ENCODE data around the gene PSMD6. TPM values are rescaled to one million over a fixed set of nuclear protein-coding genes. Genes with fewer than 3 reads are reported as not detected.

The PSMD6 gene
- total and polyA plus RNA-seq, 10 donors, result 49.0 to 75.8 (median 59.6) TPM

DNA sequence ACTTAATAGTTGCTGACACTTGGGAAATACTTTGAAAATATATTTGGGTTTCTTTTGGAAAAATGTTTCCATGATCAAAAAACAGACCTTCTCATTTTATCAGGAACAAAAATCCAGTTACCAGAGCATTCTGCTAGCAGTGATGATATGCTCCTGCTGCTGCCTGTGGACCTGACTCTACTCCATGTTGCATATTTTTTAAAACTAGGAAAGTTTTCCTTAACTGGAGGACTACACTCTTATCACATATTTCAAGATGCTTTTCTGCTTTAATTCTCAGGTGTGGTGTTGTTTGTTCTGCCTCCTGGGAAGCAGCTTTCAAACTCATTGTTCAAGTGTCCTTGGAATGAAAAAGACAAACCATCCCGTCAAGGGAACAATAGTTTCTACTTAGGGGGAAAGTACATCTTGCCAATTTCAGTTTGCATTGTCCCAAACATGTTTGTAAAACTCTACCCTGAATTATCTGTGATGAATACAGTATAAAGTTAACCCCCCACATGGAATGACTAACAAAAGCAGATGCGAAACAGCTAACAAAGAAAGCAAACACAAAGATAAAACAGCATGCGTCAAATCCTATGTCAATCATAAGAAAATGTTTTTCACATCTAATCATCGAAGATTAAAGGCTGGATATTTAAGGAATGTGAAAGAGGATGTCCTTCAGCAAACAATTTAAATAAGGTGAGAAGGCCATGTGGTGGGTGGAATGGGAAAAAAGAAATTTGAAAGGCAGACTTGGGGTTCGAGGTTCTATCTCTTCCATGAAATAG is 40.1 kb upstream of the PSMD6 start:
- Histone ChIP-seq H3K27me3 (replicated peaks in 1 of 7) (no peaks in the 10 kb centered on the region), H3K4me1 (no peaks in the 10 kb centered on the region), H3K36me3 (no peaks in the 10 kb centered on the region), H3K27ac (no peak overlapping the region), H3K9me3 (no peaks in the 10 kb centered on the region), H3K4me3 (no peak overlapping the region)
- intact Hi-C loops (cut with DNase I; ENCODE audit: low total_unique reads), result no loop called here
- no peak for DNase-seq
- 67 to 82% (median 78%) methylated on average over 5 of the region's 5 CpGs for WGBS, 5 donors
- TF ChIP-seq POLR2AphosphoS5 (IDR thresholded peaks at IDR 0.05), result no peak
- TF ChIP-seq, protein P1, sequence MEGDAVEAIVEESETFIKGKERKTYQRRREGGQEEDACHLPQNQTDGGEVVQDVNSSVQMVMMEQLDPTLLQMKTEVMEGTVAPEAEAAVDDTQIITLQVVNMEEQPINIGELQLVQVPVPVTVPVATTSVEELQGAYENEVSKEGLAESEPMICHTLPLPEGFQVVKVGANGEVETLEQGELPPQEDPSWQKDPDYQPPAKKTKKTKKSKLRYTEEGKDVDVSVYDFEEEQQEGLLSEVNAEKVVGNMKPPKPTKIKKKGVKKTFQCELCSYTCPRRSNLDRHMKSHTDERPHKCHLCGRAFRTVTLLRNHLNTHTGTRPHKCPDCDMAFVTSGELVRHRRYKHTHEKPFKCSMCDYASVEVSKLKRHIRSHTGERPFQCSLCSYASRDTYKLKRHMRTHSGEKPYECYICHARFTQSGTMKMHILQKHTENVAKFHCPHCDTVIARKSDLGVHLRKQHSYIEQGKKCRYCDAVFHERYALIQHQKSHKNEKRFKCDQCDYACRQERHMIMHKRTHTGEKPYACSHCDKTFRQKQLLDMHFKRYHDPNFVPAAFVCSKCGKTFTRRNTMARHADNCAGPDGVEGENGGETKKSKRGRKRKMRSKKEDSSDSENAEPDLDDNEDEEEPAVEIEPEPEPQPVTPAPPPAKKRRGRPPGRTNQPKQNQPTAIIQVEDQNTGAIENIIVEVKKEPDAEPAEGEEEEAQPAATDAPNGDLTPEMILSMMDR (IDR thresholded peaks at IDR 0.05 in 8 of 11, conservative IDR thresholded peaks at IDR 0.05 in 3 of 11), result no peak
- no peak for TF ChIP-seq POLR2A (IDR thresholded peaks at IDR 0.05)

DNA sequence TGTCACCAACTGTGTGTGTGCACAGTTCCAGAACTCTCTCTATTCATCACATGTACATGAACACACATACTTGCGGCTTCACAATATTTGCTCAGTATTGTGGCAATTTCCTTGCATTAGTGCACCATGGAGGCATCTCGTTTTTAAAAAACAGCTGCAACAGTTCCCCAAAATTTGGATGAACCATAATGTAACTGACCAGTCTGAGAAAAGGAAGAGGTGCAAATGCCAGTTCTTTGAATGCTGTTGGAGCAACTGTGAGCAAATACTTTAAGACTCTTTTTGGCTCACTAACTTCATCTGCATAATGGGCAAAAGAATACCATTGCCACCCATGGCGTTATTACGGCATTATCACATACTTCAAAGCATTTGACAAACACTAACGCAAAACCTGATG is 38.3 kb upstream of the PSMD6 start:
- no peak overlapping the region for H3K4me3 ChIP-seq
- no peaks in the 10 kb centered on the region for H3K36me3 ChIP-seq
- no peaks in the 10 kb centered on the region for H3K27me3 ChIP-seq (replicated peaks in 1 of 7)
- intact Hi-C loops (cut with DNase I; ENCODE audit: low total_unique reads), result no loop called here
- no peaks in the 10 kb centered on the region for H3K4me1 ChIP-seq
- H3K9me3 ChIP-seq, result no peaks in the 10 kb centered on the region
- TF ChIP-seq, protein P1 (IDR thresholded peaks at IDR 0.05 in 8 of 11, conservative IDR thresholded peaks at IDR 0.05 in 3 of 11), result no peak
- TF ChIP-seq POLR2AphosphoS5 (IDR thresholded peaks at IDR 0.05) (no peak), POLR2A (IDR thresholded peaks at IDR 0.05) (no peak)
- H3K27ac ChIP-seq, result no peak overlapping the region
- WGBS, 5 donors, result 65 to 87% (median 79%) methylated on average over 5 of the region's 5 CpGs
- DNase-seq, result no peak

DNA sequence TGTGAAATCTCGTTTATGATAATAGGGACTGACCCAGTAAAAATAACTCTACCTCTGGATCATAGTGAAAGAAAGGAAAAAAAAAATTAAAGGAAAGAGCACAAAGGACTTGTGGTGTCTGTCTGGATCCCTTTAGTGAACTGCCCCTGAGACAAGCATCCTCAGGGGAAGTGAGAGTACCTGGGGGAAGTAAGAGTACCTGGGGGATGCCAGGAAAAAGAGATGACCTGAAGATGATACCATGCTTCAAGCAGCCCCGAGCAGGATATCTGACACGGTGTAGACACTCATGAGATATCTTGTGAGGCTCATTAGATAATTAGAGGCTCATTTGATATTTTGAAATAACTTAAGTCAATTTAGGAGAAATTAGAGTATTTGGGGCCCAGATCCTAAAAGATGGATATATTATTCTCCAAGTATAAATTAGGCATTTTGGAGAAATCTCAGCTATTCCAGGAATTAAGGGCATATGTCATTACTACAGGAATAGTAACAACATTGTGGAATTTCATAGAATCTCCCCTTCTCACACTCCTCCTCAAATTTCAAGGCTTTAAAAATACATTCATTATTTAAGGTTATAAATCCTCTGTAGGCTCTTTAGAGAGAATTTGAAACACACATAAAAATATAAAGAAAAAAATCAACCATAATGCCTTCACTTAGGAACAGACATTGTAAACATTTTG is 36.3 kb upstream of the PSMD6 start:
- WGBS, 5 donors, result 67 to 90% (median 84%) methylated on average over 3 of the region's 3 CpGs
- DNase-seq, result no peak
- Histone ChIP-seq H3K36me3 (no peaks in the 10 kb centered on the region), H3K4me3 (no peak overlapping the region), H3K4me1 (no peaks in the 10 kb centered on the region), H3K9me3 (no peaks in the 10 kb centered on the region), H3K27ac (no peak overlapping the region), H3K27me3 (replicated peaks in 1 of 7) (peaks cover 0 to 3% (median 0%) of the 10 kb centered on the region in 7 donors)
- intact Hi-C loops (cut with DNase I; ENCODE audit: low total_unique reads), result no loop called here
- no peak for TF ChIP-seq POLR2A (IDR thresholded peaks at IDR 0.05)
- TF ChIP-seq, protein P1 (IDR thresholded peaks at IDR 0.05 in 8 of 11, conservative IDR thresholded peaks at IDR 0.05 in 3 of 11), result no peak
- no peak for TF ChIP-seq POLR2AphosphoS5 (IDR thresholded peaks at IDR 0.05)

DNA sequence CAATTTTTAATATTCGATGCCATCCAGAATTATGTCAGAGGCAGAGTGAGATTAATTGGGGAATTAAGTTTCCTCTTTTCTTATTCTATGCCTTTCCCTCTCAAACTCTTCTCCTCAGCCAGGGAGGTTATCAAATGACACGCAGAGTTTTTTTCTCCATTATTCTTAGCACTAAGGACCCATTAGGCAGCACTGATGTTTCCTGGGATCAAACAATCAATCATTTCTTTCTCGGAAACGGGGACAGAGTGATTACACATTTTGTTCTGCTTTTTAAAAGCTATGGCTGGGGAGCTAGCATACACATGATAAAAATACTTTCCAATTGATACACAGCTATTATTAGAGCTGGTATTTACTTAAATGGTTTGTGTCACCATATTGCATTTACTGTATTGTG is 35.3 kb upstream of the PSMD6 start:
- no peak overlapping the region for H3K27ac ChIP-seq
- H3K4me1 ChIP-seq, result no peaks in the 10 kb centered on the region
- H3K27me3 ChIP-seq (replicated peaks in 1 of 7), result peaks cover 0 to 3% (median 0%) of the 10 kb centered on the region in 7 donors
- H3K9me3 ChIP-seq, result no peaks in the 10 kb centered on the region
- no peak for DNase-seq
- no peaks in the 10 kb centered on the region for H3K36me3 ChIP-seq
- no peak overlapping the region for H3K4me3 ChIP-seq
- TF ChIP-seq, protein P1 (IDR thresholded peaks at IDR 0.05 in 8 of 11, conservative IDR thresholded peaks at IDR 0.05 in 3 of 11), result no peak
- no peak for TF ChIP-seq POLR2AphosphoS5 (IDR thresholded peaks at IDR 0.05)
- TF ChIP-seq POLR2A (IDR thresholded peaks at IDR 0.05), result no peak
- intact Hi-C loops (cut with DNase I; ENCODE audit: low total_unique reads), result no loop called here
- 19 to 44% (median 24%) methylated on average over 4 of the region's 4 CpGs for WGBS, 5 donors

Measured in spleen (tissue), 11 donors.